Mammary epithelial cell (primary cell): ENCODE data around the gene PDE4C.

Experiments
- CTCF ChIP-seq, 2 donors: IDR thresholded peaks in 1 of 2; conservative IDR thresholded peaks in 1 of 2; 2 replicates each; pipeline ENCODE4 v1.5.1; 2011 to 2012; ENCODE audit warnings: inconsistent platforms in 2 of 2, low read length in 2 of 2, mild to moderate bottlenecking in 2 of 2, control low read depth in 1 of 2, low read depth in 1 of 2; ENCODE audit not compliant: insufficient read depth in 1 of 2; ENCODE audit errors: extremely low read depth in 1 of 2
- EZH2 ChIP-seq: IDR thresholded peaks from 2 replicates; pipeline ENCODE4 v1.6.1; 2012; ENCODE audit warnings: low read length, inconsistent platforms, borderline replicate concordance

GRCh38 chr19:18249834-18250233 lies 23.6 kb upstream of the PDE4C start:
- TF ChIP-seq CTCF (conservative IDR thresholded peaks at IDR 0.05 in 1 of 2, IDR thresholded peaks at IDR 0.05 in 1 of 2; ENCODE audit: extremely low read depth in 1 of 2, insufficient read depth in 1 of 2, low read depth in 1 of 2, low read length in 2 of 2) (no peak), EZH2 (no peak)
